Measurements from ENCODE around the gene DUSP11.

DNA sequence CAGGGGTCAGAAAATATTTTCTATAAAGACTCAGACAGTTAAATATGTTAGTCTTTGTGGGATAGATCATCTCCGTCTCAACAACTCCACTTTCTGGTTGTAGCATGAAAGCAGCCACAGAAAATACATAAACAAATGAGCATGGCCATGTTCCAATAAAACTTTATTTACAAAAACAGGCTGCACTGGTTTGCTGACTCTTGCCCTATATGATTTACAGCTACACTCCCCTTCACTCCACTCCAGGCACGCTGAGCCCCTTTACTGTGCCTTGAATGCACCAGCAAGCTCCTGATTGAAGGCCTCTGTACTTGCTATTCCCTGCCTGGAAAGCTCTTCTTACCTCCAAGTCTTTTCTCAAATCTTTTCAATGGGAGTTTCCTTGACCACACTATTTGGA is 43.1 kb upstream of the DUSP11 start:
- TF ChIP-seq, protein P1, sequence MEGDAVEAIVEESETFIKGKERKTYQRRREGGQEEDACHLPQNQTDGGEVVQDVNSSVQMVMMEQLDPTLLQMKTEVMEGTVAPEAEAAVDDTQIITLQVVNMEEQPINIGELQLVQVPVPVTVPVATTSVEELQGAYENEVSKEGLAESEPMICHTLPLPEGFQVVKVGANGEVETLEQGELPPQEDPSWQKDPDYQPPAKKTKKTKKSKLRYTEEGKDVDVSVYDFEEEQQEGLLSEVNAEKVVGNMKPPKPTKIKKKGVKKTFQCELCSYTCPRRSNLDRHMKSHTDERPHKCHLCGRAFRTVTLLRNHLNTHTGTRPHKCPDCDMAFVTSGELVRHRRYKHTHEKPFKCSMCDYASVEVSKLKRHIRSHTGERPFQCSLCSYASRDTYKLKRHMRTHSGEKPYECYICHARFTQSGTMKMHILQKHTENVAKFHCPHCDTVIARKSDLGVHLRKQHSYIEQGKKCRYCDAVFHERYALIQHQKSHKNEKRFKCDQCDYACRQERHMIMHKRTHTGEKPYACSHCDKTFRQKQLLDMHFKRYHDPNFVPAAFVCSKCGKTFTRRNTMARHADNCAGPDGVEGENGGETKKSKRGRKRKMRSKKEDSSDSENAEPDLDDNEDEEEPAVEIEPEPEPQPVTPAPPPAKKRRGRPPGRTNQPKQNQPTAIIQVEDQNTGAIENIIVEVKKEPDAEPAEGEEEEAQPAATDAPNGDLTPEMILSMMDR (tag by site-specific recombination; IDR thresholded peaks at IDR 0.05): no peak
- TF ChIP-seq, protein P2, sequence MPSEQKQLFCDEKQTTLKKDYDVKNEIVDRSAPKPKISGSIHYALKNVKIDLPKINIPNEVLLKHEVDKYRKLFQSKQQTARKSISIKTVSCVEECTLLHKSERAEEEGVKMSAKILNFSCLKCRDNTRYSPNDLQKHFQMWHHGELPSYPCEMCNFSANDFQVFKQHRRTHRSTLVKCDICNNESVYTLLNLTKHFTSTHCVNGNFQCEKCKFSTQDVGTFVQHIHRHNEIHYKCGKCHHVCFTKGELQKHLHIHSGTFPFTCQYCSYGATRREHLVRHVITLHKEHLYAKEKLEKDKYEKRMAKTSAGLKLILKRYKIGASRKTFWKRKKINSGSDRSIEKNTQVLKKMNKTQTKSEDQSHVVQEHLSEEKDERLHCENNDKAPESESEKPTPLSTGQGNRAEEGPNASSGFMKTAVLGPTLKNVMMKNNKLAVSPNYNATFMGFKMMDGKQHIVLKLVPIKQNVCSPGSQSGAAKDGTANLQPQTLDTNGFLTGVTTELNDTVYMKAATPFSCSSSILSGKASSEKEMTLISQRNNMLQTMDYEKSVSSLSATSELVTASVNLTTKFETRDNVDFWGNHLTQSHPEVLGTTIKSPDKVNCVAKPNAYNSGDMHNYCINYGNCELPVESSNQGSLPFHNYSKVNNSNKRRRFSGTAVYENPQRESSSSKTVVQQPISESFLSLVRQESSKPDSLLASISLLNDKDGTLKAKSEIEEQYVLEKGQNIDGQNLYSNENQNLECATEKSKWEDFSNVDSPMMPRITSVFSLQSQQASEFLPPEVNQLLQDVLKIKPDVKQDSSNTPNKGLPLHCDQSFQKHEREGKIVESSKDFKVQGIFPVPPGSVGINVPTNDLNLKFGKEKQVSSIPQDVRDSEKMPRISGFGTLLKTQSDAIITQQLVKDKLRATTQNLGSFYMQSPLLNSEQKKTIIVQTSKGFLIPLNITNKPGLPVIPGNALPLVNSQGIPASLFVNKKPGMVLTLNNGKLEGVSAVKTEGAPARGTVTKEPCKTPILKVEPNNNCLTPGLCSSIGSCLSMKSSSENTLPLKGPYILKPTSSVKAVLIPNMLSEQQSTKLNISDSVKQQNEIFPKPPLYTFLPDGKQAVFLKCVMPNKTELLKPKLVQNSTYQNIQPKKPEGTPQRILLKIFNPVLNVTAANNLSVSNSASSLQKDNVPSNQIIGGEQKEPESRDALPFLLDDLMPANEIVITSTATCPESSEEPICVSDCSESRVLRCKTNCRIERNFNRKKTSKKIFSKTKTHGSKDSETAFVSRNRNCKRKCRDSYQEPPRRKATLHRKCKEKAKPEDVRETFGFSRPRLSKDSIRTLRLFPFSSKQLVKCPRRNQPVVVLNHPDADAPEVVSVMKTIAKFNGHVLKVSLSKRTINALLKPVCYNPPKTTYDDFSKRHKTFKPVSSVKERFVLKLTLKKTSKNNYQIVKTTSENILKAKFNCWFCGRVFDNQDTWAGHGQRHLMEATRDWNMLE (tag by site-specific recombination; conservative IDR thresholded peaks at IDR 0.05; ENCODE audit: low read depth): no peak
- TF ChIP-seq, protein P3, sequence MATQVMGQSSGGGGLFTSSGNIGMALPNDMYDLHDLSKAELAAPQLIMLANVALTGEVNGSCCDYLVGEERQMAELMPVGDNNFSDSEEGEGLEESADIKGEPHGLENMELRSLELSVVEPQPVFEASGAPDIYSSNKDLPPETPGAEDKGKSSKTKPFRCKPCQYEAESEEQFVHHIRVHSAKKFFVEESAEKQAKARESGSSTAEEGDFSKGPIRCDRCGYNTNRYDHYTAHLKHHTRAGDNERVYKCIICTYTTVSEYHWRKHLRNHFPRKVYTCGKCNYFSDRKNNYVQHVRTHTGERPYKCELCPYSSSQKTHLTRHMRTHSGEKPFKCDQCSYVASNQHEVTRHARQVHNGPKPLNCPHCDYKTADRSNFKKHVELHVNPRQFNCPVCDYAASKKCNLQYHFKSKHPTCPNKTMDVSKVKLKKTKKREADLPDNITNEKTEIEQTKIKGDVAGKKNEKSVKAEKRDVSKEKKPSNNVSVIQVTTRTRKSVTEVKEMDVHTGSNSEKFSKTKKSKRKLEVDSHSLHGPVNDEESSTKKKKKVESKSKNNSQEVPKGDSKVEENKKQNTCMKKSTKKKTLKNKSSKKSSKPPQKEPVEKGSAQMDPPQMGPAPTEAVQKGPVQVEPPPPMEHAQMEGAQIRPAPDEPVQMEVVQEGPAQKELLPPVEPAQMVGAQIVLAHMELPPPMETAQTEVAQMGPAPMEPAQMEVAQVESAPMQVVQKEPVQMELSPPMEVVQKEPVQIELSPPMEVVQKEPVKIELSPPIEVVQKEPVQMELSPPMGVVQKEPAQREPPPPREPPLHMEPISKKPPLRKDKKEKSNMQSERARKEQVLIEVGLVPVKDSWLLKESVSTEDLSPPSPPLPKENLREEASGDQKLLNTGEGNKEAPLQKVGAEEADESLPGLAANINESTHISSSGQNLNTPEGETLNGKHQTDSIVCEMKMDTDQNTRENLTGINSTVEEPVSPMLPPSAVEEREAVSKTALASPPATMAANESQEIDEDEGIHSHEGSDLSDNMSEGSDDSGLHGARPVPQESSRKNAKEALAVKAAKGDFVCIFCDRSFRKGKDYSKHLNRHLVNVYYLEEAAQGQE (tag by site-specific recombination; IDR thresholded peaks at IDR 0.05): no peak

Data from HEK293 (cell line).